Tibial artery (tissue), 4 donors: ENCODE results near the gene TTC39B.

Experiments
- DNase-seq, 2 donors: peaks; one replicate each; pipeline ENCODE4 v3.0.0-alpha.2; 2019
- H3K27ac ChIP-seq, 2 donors: fragments of 200-600 bp; sonication (generic) in 1 of 2; 1 replicate in 1 of 2; 2 replicates in 1 of 2; pipeline ENCODE4 v1.5.1; 2018 to 2019; ENCODE audit warnings: mild to moderate bottlenecking in 1 of 2
- H3K27me3 ChIP-seq, 2 donors: fragments of 200-600 bp; sonication (generic) in 1 of 2; one replicate each; pipeline versions ENCODE4 v1.5.1 to v1.6.0; 2016 to 2019
- H3K36me3 ChIP-seq, 3 donors: fragments of 200-600 bp; sonication (generic) in 2 of 3; one replicate each; pipeline ENCODE4 v1.5.1; 2016 to 2019; ENCODE audit warnings: mild to moderate bottlenecking in 2 of 3
- H3K4me1 ChIP-seq, 4 donors: fragments of 200-600 bp; sonication (generic) in 2 of 4; 1 replicate in 3 of 4; 2 replicates in 1 of 4; pipeline ENCODE4 v1.5.1; 2016 to 2019
- H3K4me3 ChIP-seq, 2 donors: fragments of 200-600 bp; sonication (generic) in 1 of 2; 1 replicate in 1 of 2; 2 replicates in 1 of 2; pipeline ENCODE4 v1.5.1; 2018 to 2019; ENCODE audit warnings: mild to moderate bottlenecking in 2 of 2
- H3K9me3 ChIP-seq, 3 donors: fragments of 200-600 bp; sonication (generic) in 1 of 3; one replicate each; pipeline ENCODE4 v1.5.1; 2016 to 2019
- CTCF ChIP-seq, 2 experiments: fragments of 200-600 bp in 1 of 2; fragments of 450-650 bp in 1 of 2; IDR thresholded peaks; one replicate each; pipeline ENCODE4 v1.5.1; 2017 to 2019; ENCODE audit warnings: antibody characterized with exemption in 2 of 2, mild to moderate bottlenecking in 1 of 2, moderate library complexity in 1 of 2
- intact Hi-C: fragments of 100-400 bp; cut with DNase I; formaldehyde crosslinking; loops from one replicate; pipeline ENCODE4 v1.15.0; 2023; ENCODE audit warnings: low total_unique reads

The TTC39B gene

GRCh38 chr9:15219546-15219945, 87.5 kb downstream of the TTC39B start:
- Histone ChIP-seq H3K27ac (no peak overlapping the region), H3K27me3 (no peaks in the 10 kb centered on the region), H3K4me3 (no peak overlapping the region), H3K4me1 (peaks cover 0 to 7% (median 0%) of the 10 kb centered on the region in 4 donors), H3K36me3 (peaks cover 0 to 10% (median 0%) of the 10 kb centered on the region in 3 donors), H3K9me3 (no peaks in the 10 kb centered on the region)
- no peak for TF ChIP-seq CTCF (IDR thresholded peaks at IDR 0.05)
- no peak for DNase-seq
- intact Hi-C loops, result no loop called here

GRCh38 chr9:15218994-15219393, 88.0 kb downstream of the TTC39B start:
- Histone ChIP-seq H3K27me3 (no peaks in the 10 kb centered on the region), H3K27ac (no peak overlapping the region), H3K4me1 (peaks cover 0 to 7% (median 0%) of the 10 kb centered on the region in 4 donors), H3K36me3 (peaks cover 0 to 10% (median 0%) of the 10 kb centered on the region in 3 donors), H3K9me3 (no peaks in the 10 kb centered on the region), H3K4me3 (no peak overlapping the region)
- no peak for DNase-seq
- intact Hi-C loops, result no loop called here
- TF ChIP-seq CTCF (IDR thresholded peaks at IDR 0.05), result no peak

GRCh38 chr9:15213249-15213648, 93.8 kb downstream of the TTC39B start:
- H3K9me3 ChIP-seq, result no peaks in the 10 kb centered on the region
- intact Hi-C loops, result loop anchor here (5.0 kb wide), 2 partner anchors 94 to 204 kb away; partner anchors contain the start of gene TTC39B
- H3K4me1 ChIP-seq, result peaks cover 0 to 38% (median 13%) of the 10 kb centered on the region in 4 donors
- no peaks in the 10 kb centered on the region for H3K27me3 ChIP-seq
- no peak overlapping the region for H3K4me3 ChIP-seq
- TF ChIP-seq CTCF (IDR thresholded peaks at IDR 0.05), result no peak
- H3K27ac ChIP-seq, result peak overlapping the region in 1 of 2 donors; percentile 65
- no peaks in the 10 kb centered on the region for H3K36me3 ChIP-seq
- DNase-seq, result no peak

GRCh38 chr9:15211815-15212495, 95.1 kb downstream of the TTC39B start:
- peaks cover 0 to under 1% (median 0%) of the 10 kb centered on the region in 3 donors for H3K36me3 ChIP-seq
- H3K9me3 ChIP-seq, result no peaks in the 10 kb centered on the region
- peak overlapping the region; percentile 62 to 65 for H3K27ac ChIP-seq
- no peak for DNase-seq
- intact Hi-C loops, result loop anchor here (5.0 kb wide), 2 partner anchors 95 to 205 kb away; partner anchors contain the start of gene TTC39B
- H3K27me3 ChIP-seq, result no peaks in the 10 kb centered on the region
- H3K4me1 ChIP-seq, result peaks cover 0 to 38% (median 13%) of the 10 kb centered on the region in 4 donors
- no peak for TF ChIP-seq CTCF (IDR thresholded peaks at IDR 0.05)
- H3K4me3 ChIP-seq, result no peak overlapping the region

- Histone ChIP-seq H3K4me3 (no peak overlapping the region), H3K27ac (peak overlapping the region; percentile 62 to 65), H3K4me1 (peaks cover 0 to 38% (median 13%) of the 10 kb centered on the region in 4 donors), H3K27me3 (no peaks in the 10 kb centered on the region), H3K36me3 (peaks cover 0 to 6% (median 5%) of the 10 kb centered on the region in 3 donors), H3K9me3 (no peaks in the 10 kb centered on the region)
- peak; percentile 89 to 92 for TF ChIP-seq CTCF (IDR thresholded peaks at IDR 0.05)
- intact Hi-C loops, result loop anchor here (5.0 kb wide), 2 partner anchors 96 to 206 kb away; partner anchors contain the start of gene TTC39B
- DNase-seq, result peak; percentile 57 to 76
Measured at GRCh38 chr9:15211160-15211814, 95.7 kb downstream of the TTC39B start.
